Measurements from ENCODE around the gene DNASE1L3. TPM values are rescaled to one million over a fixed set of nuclear protein-coding genes. Genes with fewer than 3 reads are reported as not detected.

Gene DNASE1L3
- total and polyA plus RNA-seq, 2 of the 8 experiments (the other 6 are each of a cell fraction or from before 2014, with no cell fraction given), result not detected

DNA sequence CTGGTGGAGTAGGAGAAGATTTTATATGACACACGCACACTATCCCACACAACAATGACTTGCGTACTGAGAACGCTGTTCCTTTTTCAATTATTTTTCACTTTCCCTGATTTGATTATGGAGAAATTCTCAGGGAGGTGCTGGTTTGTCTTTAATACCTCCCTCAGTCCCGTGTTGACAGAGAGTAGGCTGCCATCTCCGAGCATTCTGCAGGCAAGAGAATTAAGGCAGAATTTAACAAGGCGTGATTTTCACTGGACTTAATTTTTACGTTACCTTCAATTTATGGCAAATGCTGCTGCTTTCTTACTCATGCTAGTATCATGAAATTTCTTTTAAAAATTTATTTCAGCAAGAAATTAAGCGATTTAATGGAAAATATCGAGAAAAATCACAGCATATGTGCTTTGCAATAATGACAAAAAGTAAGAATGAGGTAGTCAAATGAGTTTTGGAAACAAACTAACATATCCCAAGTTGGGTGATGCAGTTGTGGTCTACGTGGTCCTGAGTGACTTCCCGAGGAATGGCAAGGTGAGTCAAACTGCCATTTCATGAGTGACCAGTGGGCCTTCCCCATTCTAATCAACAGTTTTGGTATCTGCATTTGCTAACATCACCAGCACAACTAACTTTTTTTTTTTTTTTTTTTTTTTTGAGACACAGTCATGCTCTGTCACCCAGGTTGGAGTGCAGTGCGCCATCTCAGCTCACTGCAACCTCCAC is 16.9 kb downstream of the DNASE1L3 start (continued):
- no peak for TF ChIP-seq FOSL1 (IDR thresholded peaks at IDR 0.05; ENCODE audit: insufficient read depth, low read depth, low read length)
- TF ChIP-seq TBP (IDR thresholded peaks at IDR 0.05; ENCODE audit: low read depth, low read length), result no peak
- TF ChIP-seq, protein P1, sequence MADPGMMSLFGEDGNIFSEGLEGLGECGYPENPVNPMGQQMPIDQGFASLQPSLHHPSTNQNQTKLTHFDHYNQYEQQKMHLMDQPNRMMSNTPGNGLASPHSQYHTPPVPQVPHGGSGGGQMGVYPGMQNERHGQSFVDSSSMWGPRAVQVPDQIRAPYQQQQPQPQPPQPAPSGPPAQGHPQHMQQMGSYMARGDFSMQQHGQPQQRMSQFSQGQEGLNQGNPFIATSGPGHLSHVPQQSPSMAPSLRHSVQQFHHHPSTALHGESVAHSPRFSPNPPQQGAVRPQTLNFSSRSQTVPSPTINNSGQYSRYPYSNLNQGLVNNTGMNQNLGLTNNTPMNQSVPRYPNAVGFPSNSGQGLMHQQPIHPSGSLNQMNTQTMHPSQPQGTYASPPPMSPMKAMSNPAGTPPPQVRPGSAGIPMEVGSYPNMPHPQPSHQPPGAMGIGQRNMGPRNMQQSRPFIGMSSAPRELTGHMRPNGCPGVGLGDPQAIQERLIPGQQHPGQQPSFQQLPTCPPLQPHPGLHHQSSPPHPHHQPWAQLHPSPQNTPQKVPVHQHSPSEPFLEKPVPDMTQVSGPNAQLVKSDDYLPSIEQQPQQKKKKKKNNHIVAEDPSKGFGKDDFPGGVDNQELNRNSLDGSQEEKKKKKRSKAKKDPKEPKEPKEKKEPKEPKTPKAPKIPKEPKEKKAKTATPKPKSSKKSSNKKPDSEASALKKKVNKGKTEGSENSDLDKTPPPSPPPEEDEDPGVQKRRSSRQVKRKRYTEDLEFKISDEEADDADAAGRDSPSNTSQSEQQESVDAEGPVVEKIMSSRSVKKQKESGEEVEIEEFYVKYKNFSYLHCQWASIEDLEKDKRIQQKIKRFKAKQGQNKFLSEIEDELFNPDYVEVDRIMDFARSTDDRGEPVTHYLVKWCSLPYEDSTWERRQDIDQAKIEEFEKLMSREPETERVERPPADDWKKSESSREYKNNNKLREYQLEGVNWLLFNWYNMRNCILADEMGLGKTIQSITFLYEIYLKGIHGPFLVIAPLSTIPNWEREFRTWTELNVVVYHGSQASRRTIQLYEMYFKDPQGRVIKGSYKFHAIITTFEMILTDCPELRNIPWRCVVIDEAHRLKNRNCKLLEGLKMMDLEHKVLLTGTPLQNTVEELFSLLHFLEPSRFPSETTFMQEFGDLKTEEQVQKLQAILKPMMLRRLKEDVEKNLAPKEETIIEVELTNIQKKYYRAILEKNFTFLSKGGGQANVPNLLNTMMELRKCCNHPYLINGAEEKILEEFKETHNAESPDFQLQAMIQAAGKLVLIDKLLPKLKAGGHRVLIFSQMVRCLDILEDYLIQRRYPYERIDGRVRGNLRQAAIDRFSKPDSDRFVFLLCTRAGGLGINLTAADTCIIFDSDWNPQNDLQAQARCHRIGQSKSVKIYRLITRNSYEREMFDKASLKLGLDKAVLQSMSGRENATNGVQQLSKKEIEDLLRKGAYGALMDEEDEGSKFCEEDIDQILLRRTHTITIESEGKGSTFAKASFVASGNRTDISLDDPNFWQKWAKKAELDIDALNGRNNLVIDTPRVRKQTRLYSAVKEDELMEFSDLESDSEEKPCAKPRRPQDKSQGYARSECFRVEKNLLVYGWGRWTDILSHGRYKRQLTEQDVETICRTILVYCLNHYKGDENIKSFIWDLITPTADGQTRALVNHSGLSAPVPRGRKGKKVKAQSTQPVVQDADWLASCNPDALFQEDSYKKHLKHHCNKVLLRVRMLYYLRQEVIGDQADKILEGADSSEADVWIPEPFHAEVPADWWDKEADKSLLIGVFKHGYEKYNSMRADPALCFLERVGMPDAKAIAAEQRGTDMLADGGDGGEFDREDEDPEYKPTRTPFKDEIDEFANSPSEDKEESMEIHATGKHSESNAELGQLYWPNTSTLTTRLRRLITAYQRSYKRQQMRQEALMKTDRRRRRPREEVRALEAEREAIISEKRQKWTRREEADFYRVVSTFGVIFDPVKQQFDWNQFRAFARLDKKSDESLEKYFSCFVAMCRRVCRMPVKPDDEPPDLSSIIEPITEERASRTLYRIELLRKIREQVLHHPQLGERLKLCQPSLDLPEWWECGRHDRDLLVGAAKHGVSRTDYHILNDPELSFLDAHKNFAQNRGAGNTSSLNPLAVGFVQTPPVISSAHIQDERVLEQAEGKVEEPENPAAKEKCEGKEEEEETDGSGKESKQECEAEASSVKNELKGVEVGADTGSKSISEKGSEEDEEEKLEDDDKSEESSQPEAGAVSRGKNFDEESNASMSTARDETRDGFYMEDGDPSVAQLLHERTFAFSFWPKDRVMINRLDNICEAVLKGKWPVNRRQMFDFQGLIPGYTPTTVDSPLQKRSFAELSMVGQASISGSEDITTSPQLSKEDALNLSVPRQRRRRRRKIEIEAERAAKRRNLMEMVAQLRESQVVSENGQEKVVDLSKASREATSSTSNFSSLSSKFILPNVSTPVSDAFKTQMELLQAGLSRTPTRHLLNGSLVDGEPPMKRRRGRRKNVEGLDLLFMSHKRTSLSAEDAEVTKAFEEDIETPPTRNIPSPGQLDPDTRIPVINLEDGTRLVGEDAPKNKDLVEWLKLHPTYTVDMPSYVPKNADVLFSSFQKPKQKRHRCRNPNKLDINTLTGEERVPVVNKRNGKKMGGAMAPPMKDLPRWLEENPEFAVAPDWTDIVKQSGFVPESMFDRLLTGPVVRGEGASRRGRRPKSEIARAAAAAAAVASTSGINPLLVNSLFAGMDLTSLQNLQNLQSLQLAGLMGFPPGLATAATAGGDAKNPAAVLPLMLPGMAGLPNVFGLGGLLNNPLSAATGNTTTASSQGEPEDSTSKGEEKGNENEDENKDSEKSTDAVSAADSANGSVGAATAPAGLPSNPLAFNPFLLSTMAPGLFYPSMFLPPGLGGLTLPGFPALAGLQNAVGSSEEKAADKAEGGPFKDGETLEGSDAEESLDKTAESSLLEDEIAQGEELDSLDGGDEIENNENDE (IDR thresholded peaks at IDR 0.05; ENCODE audit: insufficient replicate concordance, low read length), result no peak
- no peak for TF ChIP-seq CHD2 (IDR thresholded peaks at IDR 0.05; ENCODE audit: low read length)
- TF ChIP-seq, protein P2, sequence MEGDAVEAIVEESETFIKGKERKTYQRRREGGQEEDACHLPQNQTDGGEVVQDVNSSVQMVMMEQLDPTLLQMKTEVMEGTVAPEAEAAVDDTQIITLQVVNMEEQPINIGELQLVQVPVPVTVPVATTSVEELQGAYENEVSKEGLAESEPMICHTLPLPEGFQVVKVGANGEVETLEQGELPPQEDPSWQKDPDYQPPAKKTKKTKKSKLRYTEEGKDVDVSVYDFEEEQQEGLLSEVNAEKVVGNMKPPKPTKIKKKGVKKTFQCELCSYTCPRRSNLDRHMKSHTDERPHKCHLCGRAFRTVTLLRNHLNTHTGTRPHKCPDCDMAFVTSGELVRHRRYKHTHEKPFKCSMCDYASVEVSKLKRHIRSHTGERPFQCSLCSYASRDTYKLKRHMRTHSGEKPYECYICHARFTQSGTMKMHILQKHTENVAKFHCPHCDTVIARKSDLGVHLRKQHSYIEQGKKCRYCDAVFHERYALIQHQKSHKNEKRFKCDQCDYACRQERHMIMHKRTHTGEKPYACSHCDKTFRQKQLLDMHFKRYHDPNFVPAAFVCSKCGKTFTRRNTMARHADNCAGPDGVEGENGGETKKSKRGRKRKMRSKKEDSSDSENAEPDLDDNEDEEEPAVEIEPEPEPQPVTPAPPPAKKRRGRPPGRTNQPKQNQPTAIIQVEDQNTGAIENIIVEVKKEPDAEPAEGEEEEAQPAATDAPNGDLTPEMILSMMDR (IDR thresholded peaks at IDR 0.05; ENCODE audit: control extremely low read depth in 1 of 3, insufficient read depth in 1 of 3, low read depth in 1 of 3, low read length in 3 of 3), result no peak

Data from H1 (cell line).